ENCODE data around the gene NOL4L.

DNA sequence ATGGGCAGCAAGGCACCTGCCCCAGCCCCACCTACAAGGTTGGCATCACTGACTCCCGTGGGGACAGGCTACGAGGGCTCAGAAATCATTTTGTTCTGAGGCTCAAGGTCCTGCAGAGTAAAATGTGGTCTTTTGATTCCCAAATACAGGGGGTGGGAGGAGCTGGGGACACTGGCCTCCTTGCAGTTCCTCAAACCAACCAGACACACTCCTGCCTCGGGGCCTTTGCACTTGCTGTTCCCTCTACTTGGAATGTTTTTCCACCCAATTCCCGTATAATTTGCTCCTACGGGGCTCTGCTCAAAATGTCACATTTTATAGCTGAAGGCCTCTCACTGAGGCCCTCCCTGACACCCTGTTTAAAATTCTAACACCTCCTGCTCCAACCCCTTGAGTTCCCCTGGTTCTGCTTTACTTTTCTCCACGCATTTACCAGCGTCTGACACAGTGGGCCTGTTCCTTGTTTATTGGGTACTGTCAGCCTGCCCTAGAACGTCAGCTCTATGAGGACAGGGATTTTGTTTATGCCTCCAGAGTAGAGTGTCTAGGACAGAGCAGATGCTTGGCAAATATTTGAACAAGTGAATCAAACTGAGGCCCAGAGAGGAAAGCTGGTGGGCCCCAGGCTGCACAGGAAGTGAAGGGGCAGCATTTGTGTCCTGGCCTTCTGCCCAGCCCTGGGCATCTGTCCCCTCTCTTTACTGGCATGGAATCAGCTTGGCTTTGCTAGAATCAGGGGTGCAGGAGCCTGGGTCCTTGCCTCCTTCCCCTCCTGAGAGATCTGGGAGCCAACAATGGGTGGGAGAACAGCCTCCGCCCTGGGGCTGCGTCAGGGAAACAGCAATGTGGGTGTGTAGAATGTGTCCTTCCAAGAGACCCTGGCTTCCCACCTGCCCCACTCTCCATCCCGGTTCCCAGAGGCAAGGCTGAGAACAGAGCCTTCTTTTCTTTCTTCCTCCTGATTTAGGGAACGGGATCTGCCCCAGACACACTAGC is 18.5 kb downstream of the NOL4L start:
- no peak for TF ChIP-seq CTCF (IDR thresholded peaks at IDR 0.05)
- TF ChIP-seq POLR2AphosphoS5 (IDR thresholded peaks at IDR 0.05): no peak

Data from suprapubic skin (tissue), 3 donors.